COLO668 (cell line): Measurements from ENCODE around the gene PPIG.
"Not testable (repeated sequence)": the region's sequence is repeated elsewhere in the genome, so short reads cannot be mapped to it uniquely, and the experiment has no call there.

ENCODE experiments used
- DNase-seq: peaks from one replicate; lab custom pipeline; 2025; ENCODE audit not compliant: unreplicated experiment; lab: John Stamatoyannopoulos, UW

The PPIG gene

DNA sequence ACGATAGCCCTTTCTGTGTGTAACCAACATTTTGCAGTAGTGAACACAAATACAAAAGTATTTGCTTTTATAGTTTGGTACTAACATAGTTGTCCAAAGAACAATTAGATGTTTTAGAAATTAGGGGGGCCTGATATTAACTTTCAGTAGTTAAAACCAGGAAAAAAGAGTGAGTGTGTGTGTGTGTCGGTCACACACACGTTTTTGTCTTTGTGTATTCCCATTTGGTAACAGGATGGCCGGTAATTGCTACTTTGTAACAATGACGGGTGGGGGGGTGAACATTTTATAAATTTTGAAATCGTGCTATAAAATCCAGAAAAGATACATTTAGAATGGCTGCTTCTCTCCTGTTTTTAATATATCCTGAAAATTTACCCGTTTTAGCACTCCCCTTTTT is 1.5 kb downstream of the PPIG start:
- no peak for DNase-seq

DNA sequence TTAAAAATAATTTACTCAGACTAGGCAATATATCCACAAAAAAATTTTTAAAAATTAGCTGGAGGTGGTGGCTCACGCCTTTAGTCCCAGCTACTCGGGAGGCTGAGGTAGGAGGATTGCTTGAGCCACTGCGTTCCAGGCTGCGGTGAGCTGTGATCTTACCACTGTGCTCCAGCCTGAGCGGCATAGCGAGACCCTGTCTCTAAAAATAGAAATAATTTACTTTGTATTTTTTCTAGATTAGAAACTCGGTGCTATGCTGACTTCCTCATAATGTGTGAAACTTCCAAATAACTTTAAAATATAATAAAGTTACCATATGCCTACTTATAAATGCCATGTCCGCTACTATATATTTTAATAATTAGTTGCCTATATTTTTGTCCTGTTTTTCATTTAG is 6.7 kb downstream of the PPIG start:
- DNase-seq, result no peak

DNA sequence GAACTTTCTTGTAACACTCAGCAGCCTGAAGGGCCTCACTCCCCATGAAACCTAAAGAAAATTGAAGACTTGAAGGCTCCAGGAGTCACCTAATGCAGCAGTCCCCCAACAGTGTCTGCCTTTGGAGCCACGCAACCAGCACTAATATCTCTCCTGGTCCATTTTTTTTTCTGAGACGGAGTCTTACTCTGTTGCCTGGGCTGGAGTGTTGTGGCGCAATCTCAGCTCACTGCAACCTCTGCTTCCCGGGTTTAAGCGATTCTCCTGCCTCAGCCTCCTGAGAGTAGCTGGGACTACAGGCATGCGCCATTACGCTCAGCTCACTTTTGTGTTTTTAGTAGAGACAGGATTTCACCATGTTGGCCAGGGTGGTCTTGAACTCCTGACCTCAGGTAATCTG is 12.4 kb downstream of the PPIG start:
- not testable (repeated sequence) for DNase-seq

DNA sequence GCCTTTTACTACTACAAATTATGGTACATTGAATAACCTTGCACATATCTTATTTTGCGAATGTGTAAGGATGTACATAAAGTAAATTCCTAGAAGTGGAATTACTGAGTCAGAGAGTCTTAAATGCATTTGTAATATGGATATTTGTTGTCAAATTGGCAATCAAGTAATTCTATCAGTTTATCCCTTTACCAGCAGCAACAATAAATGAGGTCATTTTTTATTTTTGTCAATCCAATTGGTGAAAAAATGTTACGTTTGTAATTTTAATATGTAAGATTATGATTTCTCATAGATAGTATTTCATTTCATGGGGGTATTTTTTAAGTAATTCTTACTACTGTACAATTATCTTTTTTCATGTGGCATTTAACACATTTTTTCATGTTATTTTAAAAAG is 14.8 kb downstream of the PPIG start:
- DNase-seq, result no peak

DNA sequence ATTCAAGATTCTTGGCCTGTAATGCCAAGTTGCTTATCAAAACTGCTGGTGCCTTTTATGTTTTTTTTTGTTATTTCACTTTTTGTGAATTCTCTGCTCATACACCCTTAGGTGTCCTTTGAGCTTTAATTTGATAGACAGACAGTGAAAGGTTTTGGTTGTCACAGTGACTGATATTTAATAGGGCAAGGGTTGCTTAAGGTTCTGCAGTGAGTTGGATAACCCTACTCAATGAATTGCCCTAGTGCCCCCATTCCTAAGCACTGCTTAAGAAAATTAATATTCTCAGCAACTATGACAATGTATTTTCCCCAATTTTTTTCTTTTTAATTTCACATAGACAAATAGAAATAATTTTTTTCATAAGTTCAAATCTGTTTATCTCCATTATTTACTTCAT is 15.4 kb downstream of the PPIG start:
- no peak for DNase-seq

DNA sequence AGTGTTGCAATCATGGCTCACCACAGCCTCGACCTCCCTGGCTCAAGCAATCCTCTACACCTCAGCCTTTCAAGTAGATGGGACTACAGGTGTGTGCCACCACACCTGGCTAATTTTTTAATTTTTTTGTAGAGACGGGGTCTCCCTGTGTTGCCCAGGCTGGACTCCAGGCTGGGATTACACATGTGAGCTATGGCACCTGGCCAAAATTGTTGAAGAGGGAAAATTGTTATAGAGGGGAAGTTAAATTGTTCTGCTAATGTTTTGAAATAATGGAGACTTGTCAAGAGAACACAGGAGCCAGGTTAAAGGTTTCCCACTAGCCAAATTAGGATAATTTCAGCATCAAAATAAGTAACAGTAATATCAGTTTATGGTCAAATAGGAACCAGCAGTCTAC is 25.1 kb downstream of the PPIG start:
- no peak for DNase-seq

DNA sequence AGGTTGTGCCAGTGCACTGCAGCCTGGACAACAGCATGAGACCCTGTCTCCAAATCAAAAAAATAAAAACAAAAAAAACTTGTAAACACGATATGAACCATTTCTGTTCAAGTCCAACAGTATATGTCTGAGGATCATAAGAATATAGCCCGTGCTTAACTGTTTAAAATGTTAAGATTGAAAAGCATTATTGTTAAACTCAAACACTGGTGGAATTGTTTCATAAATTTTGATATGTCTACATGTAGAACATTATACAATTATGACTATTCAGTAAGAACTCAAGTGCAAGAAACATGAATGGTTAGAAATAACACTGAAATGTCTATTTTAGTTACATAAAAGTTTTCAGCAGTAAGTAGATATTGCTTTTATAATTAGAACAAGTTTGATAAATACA is 29.7 kb downstream of the PPIG start:
- DNase-seq, result no peak

DNA sequence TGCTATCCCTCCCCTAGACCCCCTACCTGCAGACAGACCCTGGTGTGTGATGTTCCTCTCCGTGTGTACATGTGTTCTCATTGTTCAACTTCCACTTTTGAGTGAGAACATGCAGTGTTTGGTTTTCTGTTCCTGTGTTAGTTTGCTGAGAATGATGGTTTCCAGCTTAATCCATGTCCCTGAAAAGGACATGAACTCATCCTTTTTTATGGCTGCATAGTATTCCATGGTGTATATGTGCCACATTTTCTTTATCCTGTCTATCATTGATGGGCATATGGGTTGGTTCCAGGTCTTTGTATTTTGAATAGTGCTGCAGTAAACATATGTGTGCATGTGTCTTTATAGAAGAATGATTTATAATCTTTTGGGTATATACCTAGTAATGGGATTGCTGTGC is 31.8 kb downstream of the PPIG start:
- DNase-seq, result not testable (repeated sequence)

DNA sequence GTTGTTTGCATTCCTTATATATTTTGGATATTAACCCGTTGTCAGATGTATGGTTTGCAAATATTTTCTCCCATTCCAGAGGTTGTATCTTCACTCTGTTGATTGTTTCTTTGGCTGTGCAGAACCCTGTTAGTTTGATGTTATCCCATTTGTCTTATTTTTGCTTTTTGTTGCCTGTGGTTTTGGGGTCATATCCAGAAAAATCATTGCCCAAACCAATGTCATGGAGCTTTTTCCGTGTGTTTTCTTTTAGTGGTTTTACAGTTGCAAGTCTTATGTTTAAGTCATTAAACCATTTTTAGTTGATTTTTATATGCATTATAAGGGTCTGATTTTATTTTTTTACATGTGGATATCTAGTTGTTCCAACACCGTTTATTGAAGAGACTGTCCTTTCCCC is 35.8 kb downstream of the PPIG start:
- no peak for DNase-seq

DNA sequence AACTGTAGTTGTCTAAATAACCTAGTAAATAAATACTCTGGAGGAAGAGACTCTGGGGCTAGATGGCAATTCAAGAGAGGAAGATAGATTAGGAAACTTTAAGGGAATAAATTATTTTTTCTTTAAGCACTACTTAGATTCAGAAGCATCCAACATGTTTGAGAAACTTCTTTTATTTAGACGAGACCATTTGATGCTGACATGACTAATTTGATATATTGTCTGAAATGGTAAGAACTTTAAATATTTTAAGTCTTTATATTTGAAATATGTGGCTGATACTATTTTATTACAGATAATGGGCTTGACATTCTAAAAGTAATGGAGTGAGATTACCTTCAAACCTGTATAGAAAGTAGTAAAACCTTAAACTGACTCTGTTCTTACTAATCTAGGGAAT is 36.4 kb downstream of the PPIG start:
- no peak for DNase-seq

DNA sequence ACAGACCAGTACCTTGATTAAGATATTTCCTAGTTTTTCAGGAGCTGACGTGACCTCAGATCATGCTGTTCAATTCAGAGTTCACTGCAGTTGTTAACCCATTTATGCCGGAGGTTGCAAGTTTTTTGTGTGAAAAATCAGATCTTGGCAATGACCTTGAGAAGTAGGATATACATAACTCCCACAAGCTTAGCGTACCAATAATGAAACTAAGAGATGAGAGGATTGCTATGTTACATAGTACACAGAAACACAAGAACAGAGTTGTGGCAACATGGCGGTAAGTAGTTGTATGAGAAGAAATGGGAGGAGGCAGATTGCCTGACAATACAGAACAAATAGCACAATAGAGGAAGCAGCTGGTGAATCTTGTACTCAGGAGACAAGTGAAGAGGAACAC is 39.1 kb downstream of the PPIG start:
- DNase-seq, result no peak

DNA sequence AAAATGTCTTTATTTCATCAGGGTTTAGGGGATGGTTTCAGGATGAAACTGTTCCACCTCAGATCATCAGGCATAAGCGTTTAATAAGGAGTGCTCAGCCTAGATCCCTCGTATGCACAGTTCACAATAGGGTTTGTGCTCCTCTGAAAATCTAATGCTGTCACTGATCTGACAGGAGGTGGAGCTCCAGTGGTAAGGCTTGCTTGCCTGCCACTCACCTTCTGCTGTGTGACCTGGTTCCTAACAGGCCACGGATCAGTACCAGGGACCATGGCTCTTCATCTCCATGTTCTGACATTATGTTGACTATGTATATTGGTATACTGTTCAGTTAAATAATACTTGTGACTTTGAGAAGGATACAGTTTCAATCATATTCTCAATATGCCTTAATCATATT is 41.6 kb downstream of the PPIG start:
- DNase-seq, result no peak

DNA sequence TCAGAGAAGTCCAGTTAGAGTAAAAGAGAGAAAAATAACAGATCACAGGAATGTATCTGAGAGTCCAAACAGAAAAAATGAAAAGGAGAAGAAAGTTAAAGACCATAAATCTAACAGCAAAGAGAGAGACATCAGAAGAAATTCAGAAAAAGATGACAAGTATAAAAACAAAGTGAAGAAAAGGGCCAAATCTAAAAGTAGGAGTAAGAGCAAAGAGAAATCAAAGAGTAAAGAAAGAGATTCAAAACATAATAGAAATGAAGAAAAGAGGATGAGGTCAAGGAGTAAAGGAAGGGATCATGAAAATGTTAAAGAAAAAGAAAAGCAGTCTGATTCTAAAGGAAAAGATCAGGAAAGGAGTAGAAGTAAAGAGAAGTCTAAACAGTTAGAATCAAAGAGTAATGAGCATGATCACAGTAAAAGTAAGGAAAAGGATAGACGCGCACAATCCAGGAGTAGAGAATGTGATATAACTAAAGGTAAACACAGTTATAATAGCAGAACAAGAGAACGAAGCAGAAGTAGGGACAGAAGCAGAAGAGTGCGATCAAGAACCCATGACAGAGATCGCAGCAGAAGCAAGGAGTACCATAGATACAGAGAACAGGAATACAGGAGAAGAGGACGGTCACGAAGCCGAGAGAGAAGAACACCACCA is 52.4 kb downstream of the PPIG start:
- DNase-seq, result no peak

DNA sequence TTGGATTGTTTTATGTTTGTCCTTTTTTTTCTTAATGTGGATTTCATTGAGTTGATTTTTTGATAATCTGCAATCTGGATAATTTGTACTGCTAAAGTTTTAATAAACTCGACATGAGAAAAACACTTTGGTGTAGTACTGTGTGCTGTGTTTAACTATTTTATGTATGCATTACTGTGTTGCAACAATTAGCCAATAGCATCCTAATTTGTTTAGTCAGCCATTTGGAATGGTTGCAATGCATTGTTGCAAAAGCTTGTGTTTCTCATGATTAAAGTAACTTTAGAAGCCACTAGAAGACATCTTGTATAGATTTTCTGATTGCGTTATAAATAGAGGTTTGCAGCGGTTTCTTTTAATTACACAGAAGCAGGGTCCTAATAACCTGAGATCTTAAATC is 53.5 kb downstream of the PPIG start:
- no peak for DNase-seq

DNA sequence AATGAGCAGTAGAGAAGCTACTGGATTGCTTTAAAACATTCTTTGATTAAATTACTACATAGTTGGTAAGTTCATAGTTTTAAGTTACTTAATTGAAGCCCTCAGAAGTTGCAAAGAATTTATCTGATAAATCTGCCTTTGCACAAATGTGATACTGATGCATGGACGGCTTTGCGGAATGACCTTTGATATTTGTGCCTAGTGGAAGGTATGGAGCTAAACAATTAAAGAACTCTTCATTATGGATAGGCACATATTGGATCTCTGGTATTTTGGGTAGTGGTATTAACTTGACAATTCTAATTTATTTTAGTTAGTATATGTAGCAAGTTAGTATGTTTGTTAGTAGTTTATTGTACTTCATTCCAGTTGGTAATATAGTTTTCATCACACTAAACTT is 56.0 kb downstream of the PPIG start:
- no peak for DNase-seq

DNA sequence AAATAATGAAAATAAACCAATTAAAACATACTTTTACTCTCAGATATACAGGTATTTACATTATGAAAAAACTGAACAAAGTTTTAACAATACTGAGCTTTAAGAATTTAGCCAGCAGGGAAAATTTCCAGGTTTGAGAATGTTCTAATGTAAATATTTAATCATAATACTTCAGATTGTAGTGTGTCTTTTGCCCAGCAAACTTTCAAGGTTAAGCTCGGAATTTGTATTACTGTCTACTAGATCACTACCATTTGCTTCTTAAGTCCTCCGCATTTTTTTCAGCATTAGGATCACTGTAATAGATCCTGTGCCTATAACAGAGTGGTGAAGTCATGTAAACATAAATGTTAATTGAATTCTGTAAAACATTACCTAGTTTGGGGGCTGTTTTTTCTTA is 57.3 kb downstream of the PPIG start:
- DNase-seq, result no peak

DNA sequence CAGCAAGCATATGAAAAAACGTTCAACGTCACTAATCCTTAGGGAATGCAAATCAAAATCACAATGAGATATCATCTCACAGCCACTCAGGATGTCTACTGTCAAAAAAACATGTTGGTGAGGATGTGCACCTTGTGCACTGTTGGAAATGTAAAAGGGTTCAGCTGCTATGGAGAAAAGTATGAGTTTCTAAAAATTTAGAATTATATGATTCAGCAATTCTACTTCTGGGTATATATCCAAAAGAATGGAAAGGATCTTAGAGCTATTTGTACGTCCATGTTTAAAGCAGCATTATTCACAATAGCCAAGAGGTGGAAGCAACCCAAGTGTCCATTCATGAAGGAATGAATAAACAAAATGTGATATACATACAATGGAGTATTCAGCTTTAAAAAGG is 60.0 kb downstream of the PPIG start:
- DNase-seq, result no peak

DNA sequence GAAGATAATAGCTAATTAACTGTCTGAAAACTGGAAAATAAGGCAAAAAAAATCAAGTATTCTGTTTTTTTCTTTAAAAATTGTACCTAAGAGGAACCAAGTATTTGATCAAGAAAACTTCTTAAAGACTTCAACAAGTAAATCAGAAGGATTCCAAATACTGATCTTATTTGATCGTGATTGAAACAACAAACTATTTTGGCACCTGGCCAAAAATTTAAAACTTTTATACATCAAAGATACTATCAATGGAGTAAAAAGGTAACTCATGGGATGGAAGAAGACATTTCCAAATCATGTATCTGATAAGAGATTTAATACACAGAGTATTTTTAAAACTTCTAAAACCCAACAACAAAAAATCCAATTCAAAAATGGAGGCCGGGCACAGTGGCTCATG is 63.3 kb downstream of the PPIG start:
- no peak for DNase-seq

DNA sequence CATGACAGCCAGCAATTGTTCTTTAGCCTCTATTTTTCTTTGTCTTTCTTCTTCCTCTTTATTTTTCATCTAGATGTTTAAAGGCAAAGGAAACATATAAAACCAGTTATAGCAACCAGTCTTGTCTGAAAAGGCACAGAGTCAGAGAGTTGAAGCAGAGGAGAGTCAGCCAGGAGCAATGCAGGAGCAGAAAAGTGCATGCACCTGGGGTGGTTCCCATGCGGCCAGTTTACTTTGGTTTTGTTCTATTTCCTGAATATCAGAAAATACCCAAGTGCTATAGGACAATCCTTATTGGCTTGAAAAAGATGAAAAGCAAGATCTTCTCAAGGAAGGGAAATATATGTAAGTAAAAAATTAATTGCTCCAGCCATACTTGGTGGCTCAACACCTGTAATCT is 65.1 kb downstream of the PPIG start:
- DNase-seq, result no peak

DNA sequence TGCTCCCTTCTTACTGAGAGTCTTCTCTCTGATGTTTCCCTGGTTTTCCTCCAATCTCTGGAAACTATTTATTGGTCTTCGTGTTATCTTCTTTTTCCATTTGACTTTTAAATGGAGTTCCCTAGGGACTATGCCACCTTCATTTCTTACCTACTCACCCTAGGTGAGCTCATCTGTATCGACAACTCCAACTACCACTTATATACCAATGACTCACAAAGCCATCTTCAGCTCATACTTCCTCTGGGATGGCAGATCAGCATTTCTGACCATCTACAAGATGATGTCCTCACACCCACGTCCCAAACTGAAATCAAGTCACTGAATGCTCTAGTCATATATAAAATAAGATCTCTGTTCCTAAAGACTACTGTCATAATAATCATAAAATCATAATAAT is 69.5 kb downstream of the PPIG start:
- DNase-seq, result no peak

DNA sequence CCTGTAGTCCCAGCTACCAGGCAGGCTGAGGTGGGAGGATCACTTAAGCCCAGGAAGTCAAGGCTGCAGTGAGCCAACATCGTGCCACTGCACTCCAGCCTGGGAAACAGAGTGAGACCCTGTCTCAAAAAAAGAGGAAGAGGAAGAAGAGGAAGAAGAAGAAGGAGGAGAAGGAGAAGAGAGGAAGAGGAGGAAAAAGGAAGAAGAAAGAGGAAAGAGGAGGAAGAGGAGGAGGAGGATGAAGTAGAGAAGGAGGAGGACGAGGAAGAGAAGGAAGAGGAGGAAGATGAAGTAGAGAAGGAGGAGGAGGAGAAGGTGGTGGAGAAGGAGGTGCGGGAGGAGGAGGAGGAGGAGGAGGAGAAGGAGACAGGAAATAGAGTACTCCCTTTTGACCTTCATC is 72.0 kb downstream of the PPIG start:
- DNase-seq, result no peak

DNA sequence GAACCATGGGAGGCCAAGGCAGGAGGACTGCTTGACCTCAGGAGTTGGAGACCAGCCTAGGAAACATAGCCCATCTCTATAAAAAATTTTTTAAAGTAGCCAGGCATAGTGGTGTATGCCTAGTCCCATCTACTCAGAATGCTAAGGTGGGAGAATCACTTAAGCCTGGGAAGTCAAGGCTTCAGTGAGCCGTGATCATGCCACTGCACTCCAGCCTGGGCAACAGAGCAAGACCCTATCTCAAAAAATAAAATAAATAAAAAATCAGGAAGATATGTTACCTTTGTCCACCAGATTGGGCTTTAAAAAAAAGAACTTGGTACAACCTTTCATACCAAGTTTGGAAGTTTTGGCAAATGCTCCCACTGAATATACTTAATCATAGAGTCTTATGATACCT is 74.7 kb downstream of the PPIG start:
- no peak for DNase-seq

DNA sequence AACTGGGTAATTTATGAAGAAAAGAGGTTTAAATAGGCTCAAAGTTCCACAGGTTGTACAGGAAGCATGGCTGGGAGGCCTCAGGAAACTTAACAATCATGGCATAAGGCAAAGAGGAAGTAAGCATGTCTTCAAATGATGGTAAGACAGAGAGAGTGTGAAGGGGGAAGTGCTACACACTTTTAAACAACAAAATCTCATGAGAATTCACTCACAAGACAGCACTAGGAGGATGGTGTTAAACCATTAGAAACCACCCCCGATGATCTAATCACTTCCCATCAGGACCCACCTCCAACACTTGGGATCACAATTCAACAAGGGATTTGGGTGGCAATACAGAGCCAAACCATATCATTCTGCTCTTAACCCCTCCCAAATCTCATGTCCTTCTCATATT is 75.2 kb downstream of the PPIG start:
- DNase-seq, result no peak

DNA sequence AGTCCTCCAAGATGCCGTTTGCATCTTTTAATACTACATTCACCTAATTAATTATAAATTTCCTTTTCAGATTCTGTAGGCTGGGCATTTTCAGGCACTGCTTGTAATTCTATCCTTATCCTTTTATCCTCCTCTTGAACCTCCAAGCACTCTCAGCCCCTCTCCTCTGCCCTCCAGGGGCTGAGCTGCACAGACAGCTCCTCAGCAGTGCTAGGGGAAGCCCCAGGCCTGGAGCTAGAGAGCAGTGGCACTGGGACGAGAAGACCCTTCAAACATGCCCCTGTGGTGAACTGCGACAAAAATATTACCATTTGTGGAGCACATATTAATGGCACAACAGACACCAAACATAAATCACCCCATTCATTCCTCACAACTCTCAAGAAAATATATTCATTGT is 77.1 kb downstream of the PPIG start:
- no peak for DNase-seq
